Measurements from ENCODE around the gene C6orf89.

DNA sequence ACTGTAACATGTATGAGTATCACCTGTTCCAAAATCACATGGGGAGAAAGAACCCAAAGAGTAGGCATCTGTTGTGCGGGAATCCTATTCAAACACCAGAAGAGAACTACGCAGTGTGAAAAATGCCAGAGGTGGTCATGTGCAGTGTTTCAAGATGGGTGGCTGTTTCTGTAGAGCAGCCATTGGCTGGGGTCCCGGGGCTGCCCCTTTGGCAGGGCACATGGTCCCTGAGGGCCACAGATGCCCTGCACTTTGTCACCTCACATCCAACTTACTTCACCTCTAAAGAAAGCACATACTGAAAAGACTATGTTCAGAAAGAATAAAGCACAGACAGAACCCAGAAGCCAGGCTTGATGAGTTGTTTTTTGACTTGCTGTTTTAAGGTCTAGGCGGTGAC, 87.9 kb downstream of the C6orf89 start:
- TF ChIP-seq CTCF (IDR thresholded peaks at IDR 0.05; ENCODE audit: low read depth, low read length) (no peak), EZH2phosphoT487 (IDR thresholded peaks at IDR 0.05; ENCODE audit: low read depth) (no peak)

All from OCI-LY3 (cell line).